Measurements from ENCODE around the gene UBA7.

UBA7 gene, protein sequence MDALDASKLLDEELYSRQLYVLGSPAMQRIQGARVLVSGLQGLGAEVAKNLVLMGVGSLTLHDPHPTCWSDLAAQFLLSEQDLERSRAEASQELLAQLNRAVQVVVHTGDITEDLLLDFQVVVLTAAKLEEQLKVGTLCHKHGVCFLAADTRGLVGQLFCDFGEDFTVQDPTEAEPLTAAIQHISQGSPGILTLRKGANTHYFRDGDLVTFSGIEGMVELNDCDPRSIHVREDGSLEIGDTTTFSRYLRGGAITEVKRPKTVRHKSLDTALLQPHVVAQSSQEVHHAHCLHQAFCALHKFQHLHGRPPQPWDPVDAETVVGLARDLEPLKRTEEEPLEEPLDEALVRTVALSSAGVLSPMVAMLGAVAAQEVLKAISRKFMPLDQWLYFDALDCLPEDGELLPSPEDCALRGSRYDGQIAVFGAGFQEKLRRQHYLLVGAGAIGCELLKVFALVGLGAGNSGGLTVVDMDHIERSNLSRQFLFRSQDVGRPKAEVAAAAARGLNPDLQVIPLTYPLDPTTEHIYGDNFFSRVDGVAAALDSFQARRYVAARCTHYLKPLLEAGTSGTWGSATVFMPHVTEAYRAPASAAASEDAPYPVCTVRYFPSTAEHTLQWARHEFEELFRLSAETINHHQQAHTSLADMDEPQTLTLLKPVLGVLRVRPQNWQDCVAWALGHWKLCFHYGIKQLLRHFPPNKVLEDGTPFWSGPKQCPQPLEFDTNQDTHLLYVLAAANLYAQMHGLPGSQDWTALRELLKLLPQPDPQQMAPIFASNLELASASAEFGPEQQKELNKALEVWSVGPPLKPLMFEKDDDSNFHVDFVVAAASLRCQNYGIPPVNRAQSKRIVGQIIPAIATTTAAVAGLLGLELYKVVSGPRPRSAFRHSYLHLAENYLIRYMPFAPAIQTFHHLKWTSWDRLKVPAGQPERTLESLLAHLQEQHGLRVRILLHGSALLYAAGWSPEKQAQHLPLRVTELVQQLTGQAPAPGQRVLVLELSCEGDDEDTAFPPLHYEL

DNA sequence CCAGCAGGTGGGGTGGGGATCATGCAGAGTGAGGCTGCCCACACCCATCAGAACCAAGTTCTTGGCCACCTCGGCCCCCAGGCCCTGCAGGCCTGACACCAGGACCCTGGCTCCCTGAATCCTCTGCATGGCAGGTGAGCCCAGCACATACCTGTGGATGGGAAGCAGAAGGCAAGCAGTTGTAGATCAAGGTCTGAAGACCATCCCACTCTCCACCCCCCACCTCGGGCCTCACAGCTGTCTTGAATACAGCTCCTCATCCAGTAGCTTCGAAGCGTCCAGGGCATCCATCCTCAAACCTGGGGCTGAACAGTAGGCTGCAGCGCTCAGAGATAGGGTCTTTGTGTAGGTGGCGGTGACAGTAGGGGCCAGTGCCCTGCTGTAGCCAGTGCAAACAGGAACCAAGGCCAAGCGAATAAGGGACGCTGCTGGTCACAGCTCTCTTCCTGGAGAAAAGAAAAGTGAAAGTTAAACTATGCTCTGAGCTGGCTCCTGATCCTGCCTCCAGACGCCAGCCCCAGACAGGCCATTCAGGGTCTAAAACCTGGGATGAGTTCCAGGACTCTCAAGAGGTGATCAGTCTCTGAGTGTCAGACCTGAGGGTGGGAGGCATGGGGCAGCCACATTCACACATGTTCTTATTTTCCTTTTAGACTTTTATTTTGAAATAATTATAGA is at the start of gene UBA7:
Gene UBA7, minus strand, starts transcription at position 457 of the 678 bp plus-strand sequence. Its CDS starts 166 bp downstream, at position 291.
- no peak within 1 kb of the TSS for H3K27ac ChIP-seq
- TF ChIP-seq, protein P1, sequence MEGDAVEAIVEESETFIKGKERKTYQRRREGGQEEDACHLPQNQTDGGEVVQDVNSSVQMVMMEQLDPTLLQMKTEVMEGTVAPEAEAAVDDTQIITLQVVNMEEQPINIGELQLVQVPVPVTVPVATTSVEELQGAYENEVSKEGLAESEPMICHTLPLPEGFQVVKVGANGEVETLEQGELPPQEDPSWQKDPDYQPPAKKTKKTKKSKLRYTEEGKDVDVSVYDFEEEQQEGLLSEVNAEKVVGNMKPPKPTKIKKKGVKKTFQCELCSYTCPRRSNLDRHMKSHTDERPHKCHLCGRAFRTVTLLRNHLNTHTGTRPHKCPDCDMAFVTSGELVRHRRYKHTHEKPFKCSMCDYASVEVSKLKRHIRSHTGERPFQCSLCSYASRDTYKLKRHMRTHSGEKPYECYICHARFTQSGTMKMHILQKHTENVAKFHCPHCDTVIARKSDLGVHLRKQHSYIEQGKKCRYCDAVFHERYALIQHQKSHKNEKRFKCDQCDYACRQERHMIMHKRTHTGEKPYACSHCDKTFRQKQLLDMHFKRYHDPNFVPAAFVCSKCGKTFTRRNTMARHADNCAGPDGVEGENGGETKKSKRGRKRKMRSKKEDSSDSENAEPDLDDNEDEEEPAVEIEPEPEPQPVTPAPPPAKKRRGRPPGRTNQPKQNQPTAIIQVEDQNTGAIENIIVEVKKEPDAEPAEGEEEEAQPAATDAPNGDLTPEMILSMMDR (conservative IDR thresholded peaks at IDR 0.05): no peak
- TF ChIP-seq ZFX (IDR thresholded peaks at IDR 0.05): no peak

DNA sequence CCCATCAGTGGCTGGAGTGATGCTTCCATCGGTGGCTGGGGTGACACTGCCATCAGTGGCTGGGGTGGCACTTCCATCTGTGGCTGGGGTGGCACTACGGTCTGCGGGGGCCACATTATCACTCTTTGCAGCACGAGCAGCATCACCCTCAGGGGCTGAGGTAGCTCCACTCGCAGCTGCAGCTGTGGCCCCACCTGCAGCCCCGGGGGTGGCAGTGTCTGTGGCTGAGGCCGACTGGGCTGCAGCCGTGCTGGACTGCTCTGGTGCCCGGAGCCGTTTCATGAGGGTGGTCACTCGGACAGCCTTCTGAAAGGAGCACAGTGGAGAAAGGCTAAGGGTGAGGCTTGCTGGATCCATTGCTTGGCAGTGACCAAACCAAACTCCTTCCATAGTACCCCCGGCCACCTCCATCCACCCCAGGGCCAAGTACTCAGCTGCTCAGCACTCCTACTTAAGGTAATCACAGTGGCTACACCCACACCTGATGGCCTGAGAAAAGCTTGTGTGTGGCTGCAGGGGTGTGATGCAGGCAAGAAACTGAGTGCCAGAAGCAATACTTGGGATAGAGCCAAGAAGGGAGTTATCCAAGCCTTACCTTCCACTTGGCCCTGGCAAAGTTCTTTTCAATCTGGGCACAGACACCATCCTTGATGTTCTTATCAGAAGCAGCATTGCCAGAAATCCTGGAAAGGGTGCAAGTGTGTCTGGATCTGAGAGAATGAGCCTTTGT is 46.0 kb upstream of the UBA7 start:
- TF ChIP-seq, protein P1 (conservative IDR thresholded peaks at IDR 0.05): no peak
- TF ChIP-seq ZFX (IDR thresholded peaks at IDR 0.05): no peak
- H3K27ac ChIP-seq: no peak overlapping the region

DNA sequence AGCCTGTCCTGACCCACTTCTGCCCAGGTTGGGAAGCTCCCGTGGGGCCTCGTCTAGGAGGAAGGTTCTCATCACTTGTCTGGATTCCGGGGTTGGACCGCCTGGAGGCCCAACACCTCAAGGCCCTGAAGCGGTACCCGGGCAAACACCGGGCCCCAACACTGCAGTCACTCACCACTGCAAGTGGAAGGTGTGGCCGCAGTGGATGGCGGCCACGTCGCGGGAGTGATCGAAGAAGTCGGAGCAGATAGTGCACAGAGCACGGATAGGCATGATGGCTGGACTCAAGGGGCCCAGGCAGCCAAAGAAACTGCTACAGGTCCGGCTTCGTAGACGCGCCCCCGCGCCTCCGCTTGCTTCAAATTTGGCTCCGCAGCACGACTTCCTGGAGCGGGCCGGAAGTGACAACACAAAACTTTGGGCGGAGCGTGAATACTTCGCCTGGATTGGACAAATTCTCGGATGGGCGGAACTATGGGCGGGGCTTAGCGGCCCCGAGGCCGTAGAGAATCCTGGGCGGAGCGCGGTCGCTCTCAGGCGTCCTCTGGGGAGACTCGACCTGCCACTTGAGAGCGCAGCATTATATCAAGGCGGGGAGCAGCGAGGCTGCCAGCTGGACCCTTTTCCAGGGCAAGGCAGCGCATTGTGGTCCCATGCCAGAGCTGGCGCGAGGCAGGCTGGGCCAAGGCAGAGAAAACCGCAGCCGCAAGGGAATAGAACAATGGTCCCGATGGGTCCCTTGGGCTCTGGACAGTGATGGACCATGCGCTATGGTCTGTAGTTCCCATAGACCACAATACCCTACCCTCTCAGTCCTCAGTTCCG is 42.6 kb upstream of the UBA7 start, which contains the start of gene TRAIP:
Gene TRAIP, minus strand, starts transcription at position 384 of the 825 bp plus-strand sequence. Its CDS starts 111 bp downstream, at position 273.
- peak within 1 kb of the TSS; percentile 80 for H3K27ac ChIP-seq
- TF ChIP-seq ZFX (IDR thresholded peaks at IDR 0.05): peak; percentile 59; the same call in 1 of the 2 replicates
- TF ChIP-seq, protein P1 (conservative IDR thresholded peaks at IDR 0.05): no peak

DNA sequence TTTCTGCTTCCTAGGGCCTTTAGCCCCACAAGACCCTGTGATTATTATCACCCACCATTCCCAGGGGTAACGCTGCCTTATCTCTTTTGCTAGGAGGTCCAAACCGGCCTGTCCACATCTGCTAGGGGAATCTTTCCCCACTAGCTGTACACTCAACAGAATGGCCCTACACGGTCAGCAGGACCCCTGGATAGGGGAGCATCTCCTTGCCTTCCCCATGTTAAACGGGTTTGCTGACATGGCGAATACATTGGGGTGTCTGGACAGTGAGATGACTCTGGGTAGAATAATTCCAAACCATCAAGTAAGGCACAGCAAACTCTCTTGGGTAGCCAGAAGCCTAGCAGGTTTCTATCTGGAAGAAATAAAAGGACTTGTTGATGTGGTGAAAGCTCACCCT is 41.9 kb upstream of the UBA7 start:
- TF ChIP-seq ZFX (IDR thresholded peaks at IDR 0.05): no peak
- TF ChIP-seq, protein P1 (conservative IDR thresholded peaks at IDR 0.05): no peak
- peak overlapping the region; percentile 80 for H3K27ac ChIP-seq

DNA sequence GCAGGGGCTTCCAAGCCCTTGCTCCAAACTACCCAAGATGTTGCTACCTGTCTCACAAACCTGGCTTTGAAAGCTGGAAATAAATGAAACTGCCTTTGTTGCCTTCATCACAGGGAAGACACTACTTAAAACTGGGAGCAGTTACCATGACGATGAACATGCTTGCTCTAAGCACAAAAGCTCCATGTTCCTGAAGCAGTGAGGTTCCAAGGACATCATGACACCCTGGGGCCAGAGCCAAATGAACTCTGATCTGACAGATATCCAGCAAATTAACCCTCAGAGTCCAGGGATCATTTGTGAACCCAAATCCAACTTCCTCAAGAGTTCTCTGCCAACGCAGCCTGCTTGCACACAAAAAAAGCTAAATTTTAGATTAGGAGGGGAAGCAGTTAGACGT is 31.9 kb upstream of the UBA7 start:
- TF ChIP-seq, protein P1 (conservative IDR thresholded peaks at IDR 0.05): no peak
- TF ChIP-seq ZFX (IDR thresholded peaks at IDR 0.05): no peak
- no peak overlapping the region for H3K27ac ChIP-seq
